Measurements from ENCODE around the gene ZNF580.

ZNF580 gene

GRCh38 chr19:55623561-55623960 is 17.2 kb upstream of the ZNF580 start:
- no peak for TF ChIP-seq CTCF (IDR thresholded peaks at IDR 0.05; ENCODE audit: borderline replicate concordance, insufficient read depth, low read depth, low read length)
- H3K4me3 ChIP-seq (ENCODE audit: low read depth, low read length): no peak overlapping the region

GRCh38 chr19:55624109-55625003 is 16.4 kb upstream of the ZNF580 start, which contains the start of gene ZNF784:
ZNF784 (minus strand) TSS chr19:55624566; CDS start chr19:55624561, 5 bp downstream.
- TF ChIP-seq CTCF (IDR thresholded peaks at IDR 0.05; ENCODE audit: borderline replicate concordance, insufficient read depth, low read depth, low read length): no peak
- H3K4me3 ChIP-seq (ENCODE audit: low read depth, low read length): peak within 1 kb of the TSS; percentile 43

GRCh38 chr19:55625004-55625326 is 15.8 kb upstream of the ZNF580 start:
- no peak for TF ChIP-seq CTCF (IDR thresholded peaks at IDR 0.05; ENCODE audit: borderline replicate concordance, insufficient read depth, low read depth, low read length)
- H3K4me3 ChIP-seq (ENCODE audit: low read depth, low read length): no peak overlapping the region

- no peak overlapping the region for H3K4me3 ChIP-seq (ENCODE audit: low read depth, low read length)
- no peak for TF ChIP-seq CTCF (IDR thresholded peaks at IDR 0.05; ENCODE audit: borderline replicate concordance, insufficient read depth, low read depth, low read length)
Measured at GRCh38 chr19:55626350-55626749, 14.5 kb upstream of the ZNF580 start.

- no peak overlapping the region for H3K4me3 ChIP-seq (ENCODE audit: low read depth, low read length)
- TF ChIP-seq CTCF (IDR thresholded peaks at IDR 0.05; ENCODE audit: borderline replicate concordance, insufficient read depth, low read depth, low read length): peak; percentile 67; the same call in 1 of the 2 replicates
Measured at GRCh38 chr19:55632463-55632834, 8.4 kb upstream of the ZNF580 start.

- no peak for TF ChIP-seq CTCF (IDR thresholded peaks at IDR 0.05; ENCODE audit: borderline replicate concordance, insufficient read depth, low read depth, low read length)
- H3K4me3 ChIP-seq (ENCODE audit: low read depth, low read length): no peak overlapping the region
Measured at GRCh38 chr19:55633861-55634260, 6.9 kb upstream of the ZNF580 start.

GRCh38 chr19:55635334-55635717 is 5.5 kb upstream of the ZNF580 start:
- TF ChIP-seq CTCF (IDR thresholded peaks at IDR 0.05; ENCODE audit: borderline replicate concordance, insufficient read depth, low read depth, low read length): no peak
- peak overlapping the region; percentile 94 for H3K4me3 ChIP-seq (ENCODE audit: low read depth, low read length)
